CD4-positive, alpha-beta T cell treated with Interleukin-12 subunit alpha and Interleukin-12 subunit beta, for 1 hour (primary cell): ENCODE data around the gene GAGE10.
A peak's percentile ranks its signal among the peaks of the same experiment; 100 is the strongest.
"Not testable (repeated sequence)": the region's sequence is repeated elsewhere in the genome, so short reads cannot be mapped to it uniquely, and the experiment has no call there.

ENCODE experiments used
- DNase-seq: peaks from one replicate; pipeline ENCODE4 v3.0.0-alpha.2; 2020

GAGE10 gene

GRCh38 chrX:49276671-49277534, 26.5 kb upstream of the GAGE10 start:
- no peak for DNase-seq

DNA sequence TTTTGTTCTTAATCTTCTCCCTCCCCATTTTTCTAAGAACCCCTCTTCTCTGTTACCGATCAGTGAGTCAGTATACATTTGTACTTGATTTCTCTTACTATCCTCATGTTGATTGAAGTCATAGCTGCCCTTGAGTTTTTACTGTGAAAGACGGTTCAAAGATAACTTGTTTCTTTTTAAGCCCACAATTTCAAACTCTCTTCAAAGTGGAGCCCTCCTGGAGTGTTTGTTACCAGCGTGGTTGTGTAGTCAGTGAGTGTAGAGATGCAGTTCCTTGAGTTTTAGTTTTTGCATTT, 26.0 kb upstream of the GAGE10 start:
- DNase-seq = no peak

DNA sequence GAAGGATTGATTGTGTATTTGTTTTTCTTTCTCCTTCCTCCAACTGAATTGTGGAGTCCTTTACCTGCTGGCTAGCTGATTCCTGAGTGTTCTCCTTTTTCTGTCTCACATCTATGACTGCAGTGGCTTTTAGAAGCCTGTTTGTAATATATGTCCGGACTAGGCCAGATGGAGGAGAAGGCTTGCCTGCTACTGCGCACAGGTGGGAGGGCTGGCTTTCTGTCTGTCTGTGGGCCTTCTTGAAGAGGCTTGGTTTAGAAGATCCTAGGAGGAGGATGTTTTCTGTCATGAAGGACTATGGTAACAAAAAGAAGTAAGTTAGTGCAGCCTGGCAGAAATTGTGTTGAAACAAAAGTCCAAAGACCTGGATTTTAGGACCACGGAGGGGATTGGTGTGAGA, 25.4 kb upstream of the GAGE10 start:
- DNase-seq = no peak

DNA sequence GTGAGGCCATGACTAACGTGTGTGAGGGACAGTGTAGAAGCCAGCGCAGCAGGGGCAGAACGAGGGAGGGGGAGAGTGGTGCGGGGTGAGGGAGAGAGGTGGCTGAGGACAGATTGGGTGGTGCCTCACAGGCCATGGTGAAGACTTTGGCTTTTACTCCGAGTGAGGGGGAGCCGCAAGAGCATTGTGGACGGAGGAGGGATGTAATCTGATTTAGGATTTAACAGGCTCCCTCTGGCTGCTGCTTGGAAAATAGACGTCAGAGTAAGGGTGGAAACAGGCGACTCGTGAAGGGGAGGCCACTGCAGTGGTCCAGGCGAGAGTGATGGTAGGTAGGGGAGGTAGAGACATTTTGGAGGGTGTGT, 20.8 kb upstream of the GAGE10 start:
- DNase-seq = no peak

- DNase-seq = no peak
Measured at GRCh38 chrX:49284212-49284611, 19.2 kb upstream of the GAGE10 start.

GRCh38 chrX:49286136-49286535, 17.3 kb upstream of the GAGE10 start:
- DNase-seq = no peak

- no peak for DNase-seq
Measured at GRCh38 chrX:49286581-49286980, 16.9 kb upstream of the GAGE10 start.

DNA sequence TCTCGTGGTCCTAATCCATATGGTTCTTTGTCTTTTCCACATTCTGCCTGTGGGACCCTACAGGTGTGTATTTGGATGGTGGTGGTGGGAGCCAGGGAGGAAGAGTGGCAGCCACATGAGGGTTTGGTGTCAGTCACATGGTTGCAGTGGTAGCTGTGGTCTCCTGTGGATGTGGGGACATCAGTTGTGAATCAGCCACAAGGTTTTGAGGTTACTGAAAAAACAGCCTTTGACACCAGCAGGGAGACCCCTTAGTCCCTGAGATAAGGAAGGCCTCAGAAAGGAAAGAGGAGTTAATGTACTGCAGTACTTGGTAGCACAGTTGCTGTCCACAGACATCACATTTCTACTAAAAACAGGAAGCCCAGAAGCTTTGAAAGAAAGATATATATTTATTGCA, 15.8 kb upstream of the GAGE10 start:
- no peak for DNase-seq

- no peak for DNase-seq
Measured at GRCh38 chrX:49290215-49290614, 13.2 kb upstream of the GAGE10 start.

- peak; percentile 67 for DNase-seq
Measured at GRCh38 chrX:49291615-49292337, 11.7 kb upstream of the GAGE10 start.

DNA sequence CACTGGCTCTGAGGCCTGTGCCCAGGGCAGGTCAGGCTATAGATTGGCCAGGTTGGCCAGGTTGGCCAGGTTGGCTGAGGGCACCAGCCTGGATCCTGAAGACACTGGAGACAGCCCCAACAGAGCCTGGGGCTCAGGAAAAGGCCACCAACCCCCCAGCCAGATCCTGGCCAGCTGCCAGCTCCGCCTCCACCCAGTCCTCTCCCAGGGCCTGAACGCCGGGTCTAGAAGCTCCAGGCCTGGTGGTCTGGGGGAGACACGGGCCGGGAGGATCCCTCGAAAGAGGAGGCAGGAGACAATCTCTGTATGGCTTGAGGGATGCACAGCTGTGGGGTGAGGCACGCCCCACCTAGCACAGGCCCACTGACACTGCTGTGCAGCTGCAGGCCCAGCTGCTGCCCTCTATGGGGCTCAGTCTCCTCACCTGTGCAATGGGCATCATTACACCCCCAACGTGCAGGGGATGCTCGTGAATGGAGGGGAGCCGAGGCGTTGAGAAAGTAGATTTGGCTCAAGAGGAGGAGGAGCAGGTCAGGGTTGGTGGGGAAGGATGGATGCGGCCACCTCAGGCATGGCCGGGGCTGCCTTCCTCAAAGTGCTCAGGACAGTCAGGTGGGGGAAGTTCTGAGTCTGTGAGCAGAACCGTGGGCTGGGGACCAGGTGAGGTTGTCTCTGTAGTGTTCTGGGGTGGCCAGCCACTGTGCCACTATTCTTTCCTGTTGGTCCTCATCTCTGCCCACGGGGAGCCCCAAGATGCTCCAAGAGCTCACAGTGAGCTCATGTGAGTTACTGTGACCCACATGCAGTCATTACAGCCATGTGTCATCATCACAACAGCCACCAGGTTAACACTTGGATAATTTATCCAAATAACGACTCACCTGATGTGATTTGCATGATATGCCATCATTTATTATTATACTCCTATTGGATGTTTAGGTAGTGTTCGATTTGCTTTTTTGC, 10.8 kb upstream of the GAGE10 start:
- DNase-seq = no peak

DNA sequence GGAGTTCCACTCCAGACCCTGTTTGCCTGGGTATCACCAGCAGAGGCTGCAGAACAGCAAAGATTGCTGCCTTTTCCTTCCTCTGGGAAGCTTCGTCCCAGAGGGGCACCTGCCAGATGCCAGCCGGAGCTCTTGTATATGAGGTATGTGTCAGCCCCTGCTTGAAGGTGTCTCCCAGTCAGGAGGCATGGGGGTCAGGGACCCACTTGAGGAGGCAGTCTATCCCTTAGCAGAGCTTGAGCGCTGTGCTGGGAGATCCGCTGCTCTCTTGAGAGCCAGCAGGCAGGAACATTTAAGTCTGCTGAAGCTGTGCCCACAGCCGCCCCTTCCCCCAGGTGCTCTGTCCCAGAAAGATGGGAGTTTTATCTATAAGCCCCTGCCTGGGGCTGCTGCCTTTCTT, 4.2 kb upstream of the GAGE10 start:
- DNase-seq = not testable (repeated sequence)

- DNase-seq = no peak
Measured at GRCh38 chrX:49300703-49301102, 2.7 kb upstream of the GAGE10 start.

DNA sequence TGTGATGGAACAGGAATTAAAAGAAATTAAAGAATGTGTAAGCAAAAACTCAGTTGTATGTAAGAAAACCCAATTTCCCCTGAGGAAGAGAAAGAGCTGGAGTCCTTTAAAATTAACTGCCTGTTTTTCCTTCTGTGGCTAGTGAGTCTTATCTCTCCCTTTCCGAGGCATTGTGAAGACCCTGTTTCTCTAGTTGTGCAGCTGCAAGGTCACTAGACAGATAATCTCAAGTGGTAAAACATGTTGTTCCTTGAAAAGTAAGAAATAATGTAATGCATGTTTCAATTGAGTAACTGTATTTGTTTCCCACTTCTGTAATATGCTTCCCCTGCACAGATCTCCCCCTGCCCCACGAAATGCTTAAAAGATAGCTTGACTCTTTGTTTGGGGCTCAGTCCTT, 4.3 kb downstream of the GAGE10 start:
- not testable (repeated sequence) for DNase-seq

DNA sequence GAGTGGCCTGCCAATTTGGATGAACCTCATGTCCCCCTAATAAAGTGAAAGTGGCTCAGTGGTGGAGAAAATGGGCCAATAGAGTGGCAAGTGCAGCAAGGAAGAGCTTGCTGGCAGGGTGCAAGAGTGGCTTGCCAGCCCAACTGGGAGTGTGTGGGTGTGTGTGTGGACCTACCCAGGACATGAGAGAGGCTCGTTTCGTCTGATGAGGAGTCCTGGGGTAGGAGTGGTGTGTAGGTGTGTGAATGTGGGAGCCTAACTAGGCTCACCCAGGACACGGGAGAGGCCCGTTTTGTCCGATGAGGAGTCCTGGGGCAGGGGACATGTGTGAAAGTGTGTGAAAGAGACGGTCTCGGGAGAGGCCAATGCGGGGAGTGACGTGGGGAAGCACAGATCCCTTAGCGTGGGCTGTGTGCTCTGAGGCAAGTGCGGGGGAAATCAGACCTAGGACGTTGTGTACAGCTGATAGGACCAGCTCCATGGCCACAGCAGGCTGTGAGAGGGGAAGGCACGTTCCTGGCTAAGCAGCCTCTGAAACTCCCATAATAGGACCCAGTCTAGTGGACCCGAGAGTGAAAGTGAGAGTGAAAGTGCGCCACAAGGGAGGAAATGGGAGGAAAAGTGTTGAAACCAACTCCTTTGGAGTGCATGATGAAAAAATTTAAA, 5.3 kb downstream of the GAGE10 start:
- DNase-seq = peak; percentile 41

GRCh38 chrX:49309401-49309981, 6.0 kb downstream of the GAGE10 start:
- DNase-seq = peak; percentile 17

DNA sequence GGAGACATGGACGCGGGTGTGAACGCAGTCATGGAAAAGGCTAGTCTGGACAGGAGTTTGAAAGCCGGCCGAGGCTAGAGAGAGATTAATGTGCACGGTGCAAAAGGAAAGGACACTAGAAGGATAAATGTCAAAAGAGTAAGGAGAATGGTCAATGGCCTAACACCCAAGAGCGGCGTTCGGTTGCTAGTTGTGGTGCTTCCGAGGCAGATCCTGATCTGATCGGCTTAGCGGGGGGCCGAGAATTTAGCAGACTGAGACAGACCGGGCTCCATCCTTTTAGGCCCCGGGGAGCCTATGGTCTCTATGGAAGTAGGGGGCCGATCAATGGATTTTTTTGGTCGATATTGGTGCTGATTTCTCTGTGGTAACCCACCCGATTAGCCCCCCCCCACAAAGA, 6.9 kb downstream of the GAGE10 start:
- DNase-seq = no peak

- no peak for DNase-seq
Measured at GRCh38 chrX:49312176-49312575, 8.7 kb downstream of the GAGE10 start.

GRCh38 chrX:49316085-49316484, 12.6 kb downstream of the GAGE10 start:
- no peak for DNase-seq

- not testable (repeated sequence) for DNase-seq
Measured at GRCh38 chrX:49321737-49322136, 18.3 kb downstream of the GAGE10 start, which contains the start of gene GAGE12J. TSS of gene GAGE12J (plus strand) at chrX:49322037. CDS start at chrX:49323194, 1,157 bp downstream.

- DNase-seq = not testable (repeated sequence)
Measured at GRCh38 chrX:49322266-49322665, 18.8 kb downstream of the GAGE10 start.

GRCh38 chrX:49323735-49324134, 20.3 kb downstream of the GAGE10 start:
- not testable (repeated sequence) for DNase-seq
